Osteoblast (primary cell): ENCODE results near the gene PRPF40A. TPM values are rescaled to one million over a fixed set of nuclear protein-coding genes. Genes with fewer than 3 reads are reported as not detected.

ENCODE experiments used
- DNase-seq: peaks from one replicate; pipeline ENCODE4 v3.0.0; 2011; ENCODE audit warnings: low spot score, mixed read lengths; ENCODE audit not compliant: insufficient read length; ENCODE audit errors: missing footprints
- H2AFZ ChIP-seq: 2 replicates; pipeline ENCODE4 v1.6.0; 2011; ENCODE audit warnings: mild to moderate bottlenecking, low read length
- H3K27ac ChIP-seq: 2 replicates; pipeline ENCODE4 v1.5.1; 2011; ENCODE audit warnings: mild to moderate bottlenecking, low read depth, low read length, moderate library complexity
- H3K27me3 ChIP-seq: 2 replicates; pipeline ENCODE4 v1.6.0; 2012; ENCODE audit warnings: mild to moderate bottlenecking, control low read depth, inconsistent platforms, low read length, moderate library complexity; ENCODE audit not compliant: insufficient read depth
- H3K36me3 ChIP-seq: 2 replicates; pipeline ENCODE4 v1.5.1; 2011; ENCODE audit warnings: mild to moderate bottlenecking, low read length, control low read depth, moderate library complexity; ENCODE audit not compliant: insufficient read depth
- H3K4me1 ChIP-seq: 2 replicates; pipeline ENCODE4 v1.5.1; 2011; ENCODE audit warnings: mild to moderate bottlenecking, low read length, control low read depth, moderate library complexity; ENCODE audit not compliant: insufficient read depth
- H3K4me2 ChIP-seq: 2 replicates; pipeline ENCODE4 v1.6.0; 2011; ENCODE audit warnings: mild to moderate bottlenecking, low read length; ENCODE audit not compliant: insufficient read depth
- H3K4me3 ChIP-seq: fragments of 200-600 bp; sonication (generic); 3 replicates; pipeline ENCODE4 v1.5.1; 2012; ENCODE audit warnings: mild to moderate bottlenecking, low read length, inconsistent platforms; ENCODE audit not compliant: insufficient read depth
- H3K79me2 ChIP-seq: 2 replicates; pipeline ENCODE4 v1.6.0; 2012; ENCODE audit warnings: mild to moderate bottlenecking, low read length, control low read depth, inconsistent platforms; ENCODE audit not compliant: insufficient read depth
- H3K9me3 ChIP-seq: 2 replicates; pipeline ENCODE4 v1.5.1; 2011; ENCODE audit warnings: low read depth, low read length, control low read depth
- H4K20me1 ChIP-seq: 2 replicates; pipeline ENCODE4 v1.6.0; 2012; ENCODE audit warnings: mild to moderate bottlenecking, low read length, control low read depth; ENCODE audit not compliant: insufficient read depth
- CTCF ChIP-seq: IDR thresholded peaks from 2 replicates; pipeline ENCODE4 v1.5.1; 2011; ENCODE audit warnings: mild to moderate bottlenecking, low read depth, low read length, moderate library complexity; ENCODE audit errors: extremely low read depth
- total RNA-seq: library from RNA; depleted of rRNA; stranded (reverse); fragments of >200 nt; gene quantifications from 2 replicates; pipeline ENCODE4 v1.2.3, GENCODE V29; 2012

PRPF40A gene
- total RNA-seq, 1 donor = 109 TPM

GRCh38 chr2:152720794-152721193, 3.5 kb upstream of the PRPF40A start:
- DNase-seq = no peak
- Histone ChIP-seq H2AFZ (no peak overlapping the region), H3K4me2 (no peak overlapping the region), H3K9me3 (no peaks in the 10 kb centered on the region), H3K79me2 (peaks cover 59% of the 10 kb centered on the region), H3K4me3 (no peak overlapping the region), H4K20me1 (peaks cover 7% of the 10 kb centered on the region), H3K4me1 (peaks cover 18% of the 10 kb centered on the region), H3K36me3 (no peaks in the 10 kb centered on the region), H3K27ac (no peak overlapping the region), H3K27me3 (no peaks in the 10 kb centered on the region)
- TF ChIP-seq CTCF = no peak

- DNase-seq = peak; percentile 25
- no peaks in the 10 kb centered on the region for H3K27me3 ChIP-seq
- peak overlapping the region; percentile 97 for H3K27ac ChIP-seq
- peaks cover 12% of the 10 kb centered on the region for H4K20me1 ChIP-seq
- no peak for TF ChIP-seq CTCF
- H3K4me1 ChIP-seq = peaks cover 22% of the 10 kb centered on the region
- peak overlapping the region; percentile 99 for H3K4me2 ChIP-seq
- peak overlapping the region; percentile 99 for H2AFZ ChIP-seq
- peaks cover 71% of the 10 kb centered on the region for H3K79me2 ChIP-seq
- peaks cover 9% of the 10 kb centered on the region for H3K36me3 ChIP-seq
- no peaks in the 10 kb centered on the region for H3K9me3 ChIP-seq
- peak overlapping the region; percentile 97 for H3K4me3 ChIP-seq
Measured at GRCh38 chr2:152718909-152719645, 1.8 kb upstream of the PRPF40A start.

- H3K27me3 ChIP-seq = no peaks in the 10 kb centered on the region
- TF ChIP-seq CTCF = no peak
- no peaks in the 10 kb centered on the region for H3K9me3 ChIP-seq
- H3K4me1 ChIP-seq = peaks cover 22% of the 10 kb centered on the region
- peaks cover 18% of the 10 kb centered on the region for H4K20me1 ChIP-seq
- peak within 1 kb of the TSS; percentile 97 for H3K27ac ChIP-seq
- H3K4me2 ChIP-seq = peak within 1 kb of the TSS; percentile 99
- H2AFZ ChIP-seq = peak within 1 kb of the TSS; percentile 99
- peak within 1 kb of the TSS; percentile 97 for H3K4me3 ChIP-seq
- peaks cover 75% of the 10 kb centered on the region for H3K79me2 ChIP-seq
- peaks cover 9% of the 10 kb centered on the region for H3K36me3 ChIP-seq
- DNase-seq = peak; percentile 96
Measured at GRCh38 chr2:152718076-152718908, 1.0 kb upstream of the PRPF40A start, which contains the start of gene ARL6IP6. Gene ARL6IP6 (plus strand): TSS chr2:152718620. CDS start chr2:152718625, 5 bp downstream.

GRCh38 chr2:152716805-152717227, 445 bp downstream of the PRPF40A start:
- Histone ChIP-seq H3K9me3 (no peaks in the 10 kb centered on the region), H3K27me3 (no peaks in the 10 kb centered on the region), H4K20me1 (peaks cover 18% of the 10 kb centered on the region), H3K36me3 (peaks cover 21% of the 10 kb centered on the region), H3K4me2 (peak overlapping the region; percentile 92), H3K4me3 (peak overlapping the region; percentile 97), H3K79me2 (peaks cover 86% of the 10 kb centered on the region), H3K27ac (peak overlapping the region; percentile 97), H3K4me1 (peaks cover 22% of the 10 kb centered on the region), H2AFZ (peak overlapping the region; percentile 95)
- no peak for DNase-seq
- no peak for TF ChIP-seq CTCF
